HG02623 (cell line): ENCODE results near the gene PLXND1.

ENCODE experiments used
- ATAC-seq: cut with Tn5 transposase; IDR thresholded peaks from one replicate; pipeline ENCODE4 v1.9.1; 2021; ENCODE audit warnings: moderate library complexity; ENCODE audit not compliant: unreplicated experiment

Gene PLXND1

DNA sequence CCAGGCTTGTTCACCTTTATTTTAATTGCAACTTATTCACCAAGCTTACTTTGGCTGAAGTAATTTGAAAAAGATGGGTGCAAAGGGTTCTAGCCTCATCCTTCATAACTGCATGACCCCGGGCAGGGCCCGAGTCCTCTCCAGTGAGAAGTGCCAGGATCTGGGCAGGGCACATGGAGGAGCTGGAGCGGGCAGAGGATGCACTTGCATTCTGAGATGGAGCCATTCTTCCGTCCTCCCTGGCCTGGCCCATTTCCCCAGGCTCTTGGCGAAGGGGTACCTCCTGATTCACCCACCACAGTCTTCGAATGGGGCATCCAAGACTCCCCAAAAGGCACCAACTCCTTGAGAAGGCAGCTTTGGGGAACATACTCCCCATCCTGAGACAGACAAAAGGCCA, 22.5 kb upstream of the PLXND1 start:
- ATAC-seq: no peak

DNA sequence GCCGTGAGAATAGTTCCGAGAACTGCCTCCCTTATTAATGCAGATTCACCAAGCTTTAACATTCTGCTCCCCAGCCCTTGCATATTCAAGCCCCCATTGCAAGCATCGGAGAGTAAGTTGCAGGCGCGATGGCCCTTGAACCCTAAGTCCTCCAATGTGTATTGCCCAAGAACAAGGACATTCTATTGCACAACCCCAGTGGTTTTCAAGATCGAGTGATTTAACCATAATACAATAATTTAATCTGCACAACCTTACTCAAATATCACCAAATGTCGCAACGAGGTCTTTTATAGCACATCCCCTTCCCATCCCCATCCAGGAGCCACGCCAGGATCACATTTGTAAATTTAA, 21.7 kb upstream of the PLXND1 start:
- no peak for ATAC-seq

DNA sequence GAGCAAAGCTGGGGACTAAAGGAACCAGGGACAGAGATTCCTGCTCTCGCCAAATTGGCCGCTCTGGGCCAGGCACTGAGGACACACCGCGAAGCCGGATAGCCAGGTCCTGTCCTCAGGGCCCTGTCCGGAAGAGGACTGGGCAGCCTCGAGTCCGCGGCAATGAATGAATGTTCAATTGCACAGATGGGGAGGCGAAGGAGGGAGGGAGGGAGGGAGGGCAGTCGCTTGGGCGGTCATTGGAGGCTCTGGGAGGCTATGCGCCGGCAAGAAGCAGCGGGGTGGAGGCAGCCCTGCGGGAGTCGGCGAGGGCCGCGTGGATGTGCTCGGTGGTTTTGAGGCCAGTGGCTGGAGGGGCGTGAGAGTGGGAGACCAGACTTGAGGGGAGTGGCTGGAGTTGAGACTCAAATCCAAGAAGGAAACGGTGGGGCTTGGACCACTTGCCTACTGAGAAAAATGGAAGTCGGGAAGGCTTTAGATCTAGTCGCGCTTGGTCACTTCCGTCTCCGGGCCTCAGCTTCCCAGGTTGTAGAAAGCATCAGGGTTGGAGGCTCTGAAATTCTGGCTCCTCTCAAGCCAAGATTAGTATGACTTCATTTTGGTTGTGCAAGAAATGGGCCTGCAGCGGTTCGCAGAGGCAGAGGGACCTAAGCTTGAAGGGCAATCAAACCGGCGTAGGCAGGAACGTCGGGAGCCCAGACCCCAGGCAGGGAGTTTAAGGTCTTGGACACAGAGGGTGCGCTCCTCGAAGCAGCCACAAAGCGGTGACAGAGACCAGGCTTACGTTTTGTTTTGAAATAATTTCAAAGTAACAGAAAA, 21.1 kb upstream of the PLXND1 start:
- no peak for ATAC-seq

DNA sequence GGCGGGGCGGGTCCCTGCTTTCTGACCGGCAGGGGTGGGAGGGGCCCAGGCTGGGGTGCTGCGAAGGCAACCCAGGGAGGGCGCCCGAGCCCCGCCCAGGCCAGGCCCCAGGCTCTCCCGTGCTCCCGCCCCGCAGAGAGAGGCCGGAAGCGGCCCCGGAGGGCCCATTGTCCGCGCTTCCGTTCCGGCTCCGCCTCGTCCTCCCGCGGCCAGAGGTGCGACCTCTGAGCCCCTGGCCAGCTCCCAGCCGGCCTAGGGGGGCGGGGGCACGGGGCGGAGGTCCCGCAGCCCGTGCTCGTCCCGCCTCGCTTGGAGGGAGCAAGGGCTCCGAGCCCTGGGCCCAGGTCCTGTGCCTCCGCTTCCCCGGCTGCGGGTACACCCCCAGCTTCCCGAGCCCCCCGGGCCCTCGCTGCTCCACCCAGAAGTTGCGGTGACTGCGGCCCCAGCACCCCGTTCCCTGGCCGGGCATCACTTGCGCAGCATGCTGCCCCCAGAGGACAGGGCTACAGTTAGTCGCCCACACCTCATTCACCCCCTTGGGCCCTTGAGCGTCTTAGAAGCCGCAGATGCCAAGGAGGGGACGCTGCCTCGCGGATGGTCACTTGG, 20.4 kb upstream of the PLXND1 start:
- ATAC-seq: peak; percentile 93

DNA sequence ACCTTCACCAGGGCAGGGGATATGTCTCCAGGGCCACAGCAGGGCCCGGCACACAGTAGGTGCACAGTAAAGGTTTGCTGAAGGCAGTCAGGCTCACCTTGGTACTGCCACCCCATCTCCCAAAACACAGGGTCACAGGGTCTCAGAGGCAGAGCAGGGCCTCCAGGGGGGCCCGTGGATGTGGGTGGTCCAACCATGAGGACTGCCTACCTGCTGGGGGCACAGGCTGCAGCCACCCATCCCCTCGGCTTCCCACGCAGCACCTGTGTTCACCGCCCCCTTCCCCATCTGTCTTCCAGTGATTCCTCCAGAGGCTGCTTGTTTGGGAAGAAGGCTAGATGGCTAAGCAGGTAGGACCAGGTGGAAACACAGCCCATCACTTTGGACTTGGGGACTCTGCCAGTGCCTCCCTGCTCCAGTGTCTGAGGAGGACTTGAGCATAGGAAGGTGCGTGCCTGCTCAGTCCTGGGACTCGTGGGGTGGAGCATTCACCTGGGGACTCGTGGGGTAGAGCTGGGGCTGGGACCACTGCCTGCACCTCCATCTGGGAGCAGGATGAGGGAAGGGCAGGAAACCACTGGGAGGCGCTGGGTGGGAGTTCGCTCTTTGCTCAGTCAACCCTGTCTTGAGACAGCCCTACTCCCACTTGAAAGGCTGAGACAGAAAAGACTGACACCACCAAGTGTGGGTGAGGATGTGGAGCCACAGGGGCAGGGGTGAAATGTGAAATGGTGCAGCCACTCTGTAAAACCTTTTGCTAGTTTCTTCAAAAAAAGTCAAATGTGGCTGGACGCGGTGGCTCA, 18.8 kb upstream of the PLXND1 start:
- no peak for ATAC-seq

DNA sequence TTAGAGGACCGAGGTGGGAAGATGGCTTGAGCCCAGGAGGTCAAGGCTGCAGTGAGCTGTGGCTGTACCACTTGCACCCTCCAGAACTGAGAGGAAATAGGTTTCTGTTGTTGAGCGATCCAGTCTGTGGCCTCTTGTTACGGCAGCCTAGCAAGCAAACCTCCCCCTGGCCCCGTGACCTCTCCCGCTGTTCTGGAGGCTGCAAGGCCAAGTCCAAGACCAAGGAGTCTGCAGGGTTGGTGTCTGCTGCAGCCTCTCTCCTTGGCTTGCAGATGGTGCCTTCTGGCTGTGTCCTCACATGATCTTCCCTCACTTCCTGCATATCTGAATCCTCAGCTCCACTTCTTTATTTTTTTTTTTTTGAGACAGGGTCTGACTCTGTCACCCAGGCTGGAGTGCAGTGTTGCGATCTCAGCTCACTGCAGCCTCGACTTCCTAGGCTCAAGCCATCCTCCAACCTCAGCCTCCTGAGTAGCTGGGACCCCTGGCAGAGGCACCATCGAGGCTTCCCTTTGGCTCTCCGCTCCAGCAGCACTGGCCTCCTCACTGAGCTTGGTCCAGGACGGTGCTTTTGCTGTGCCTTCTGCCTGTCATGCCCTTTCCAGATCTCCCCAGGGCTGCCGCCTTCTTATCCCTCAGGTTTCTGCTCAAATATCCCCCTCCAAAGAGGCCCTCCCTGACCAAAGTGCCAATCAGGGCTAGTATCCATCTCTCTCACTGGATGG, 18.0 kb upstream of the PLXND1 start:
- ATAC-seq: no peak

DNA sequence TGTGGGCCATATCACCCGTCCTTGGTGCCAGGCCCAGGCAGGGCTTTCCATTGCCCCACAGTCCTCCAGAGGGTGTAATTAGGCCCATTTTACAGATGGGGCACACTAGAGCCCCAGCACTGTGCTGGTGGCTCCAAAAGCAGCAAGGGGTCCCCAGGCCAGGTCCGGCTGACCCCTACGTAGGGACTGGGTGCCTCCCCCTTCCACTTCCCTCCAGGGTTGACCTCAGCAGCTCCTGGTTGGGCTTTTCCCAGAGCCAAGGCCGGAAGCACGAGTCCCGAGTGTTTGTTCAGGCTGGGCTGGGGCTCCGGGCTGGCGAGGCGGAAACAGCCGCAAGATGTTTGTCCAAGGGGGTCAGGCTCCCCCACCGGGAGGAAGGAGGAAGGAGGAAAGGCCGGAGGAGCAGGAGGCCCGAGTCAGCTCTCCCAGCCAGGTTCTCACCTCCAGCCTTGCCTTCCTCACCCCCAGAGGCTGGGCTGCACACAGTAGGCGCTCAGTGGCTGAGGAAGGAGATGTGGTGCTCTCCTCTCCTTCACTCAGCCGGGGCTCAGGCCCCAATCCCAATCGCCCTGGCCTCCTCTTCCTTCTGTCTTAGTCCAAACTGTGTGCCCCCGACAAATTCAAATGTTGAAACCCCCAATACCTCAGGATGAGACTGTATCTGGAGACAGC, 17.1 kb upstream of the PLXND1 start:
- no peak for ATAC-seq

DNA sequence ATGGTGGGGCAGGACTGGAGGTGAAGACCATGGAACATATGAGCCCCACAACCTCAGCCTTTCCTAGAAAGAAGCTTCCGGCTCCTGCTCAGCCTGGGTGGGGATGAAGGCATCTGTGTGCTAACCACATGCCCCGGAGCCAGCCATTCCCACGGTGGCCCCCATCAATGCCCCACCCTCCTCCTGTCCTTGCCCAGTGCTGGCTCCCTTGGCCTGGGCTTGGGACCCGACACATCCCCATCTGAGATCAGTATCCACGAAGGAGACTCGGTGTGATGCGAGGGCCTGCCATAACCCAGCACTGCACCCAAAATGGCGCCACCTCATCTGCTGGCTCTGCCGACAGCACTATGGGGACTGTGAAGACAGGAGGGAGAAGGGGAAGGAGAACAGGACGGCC, 16.5 kb upstream of the PLXND1 start:
- ATAC-seq: no peak

DNA sequence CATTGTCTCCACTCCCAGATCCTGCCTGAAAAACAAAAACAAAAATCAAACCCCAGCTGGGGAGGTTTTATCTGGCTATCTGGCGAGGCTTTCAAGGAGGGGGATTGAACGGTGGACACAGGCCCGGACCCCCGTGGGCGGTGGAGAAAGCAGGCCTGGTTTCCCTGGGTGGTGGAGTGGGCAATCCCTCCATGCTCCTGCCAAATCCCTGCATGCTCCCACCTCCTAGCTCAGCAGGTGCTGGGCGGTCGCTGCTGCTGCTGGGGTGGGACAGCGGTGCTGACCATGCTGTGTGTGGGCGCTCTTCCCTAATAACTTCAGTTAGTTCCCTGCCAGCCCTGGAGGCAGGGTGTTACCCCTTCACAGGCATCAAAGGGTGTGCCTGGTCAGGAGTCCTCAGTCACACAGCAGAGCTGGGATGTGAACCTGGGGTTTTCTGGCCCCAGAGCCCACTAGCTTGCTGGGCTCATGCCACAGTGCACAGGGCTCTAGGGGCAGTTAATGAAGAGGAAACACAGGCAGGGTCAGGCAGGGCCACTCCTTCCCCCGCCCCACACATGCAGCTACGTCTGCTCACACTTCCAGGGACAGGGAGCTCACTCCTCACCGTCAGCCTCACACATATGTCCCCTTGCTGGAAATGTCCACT, 15.9 kb upstream of the PLXND1 start:
- no peak for ATAC-seq

DNA sequence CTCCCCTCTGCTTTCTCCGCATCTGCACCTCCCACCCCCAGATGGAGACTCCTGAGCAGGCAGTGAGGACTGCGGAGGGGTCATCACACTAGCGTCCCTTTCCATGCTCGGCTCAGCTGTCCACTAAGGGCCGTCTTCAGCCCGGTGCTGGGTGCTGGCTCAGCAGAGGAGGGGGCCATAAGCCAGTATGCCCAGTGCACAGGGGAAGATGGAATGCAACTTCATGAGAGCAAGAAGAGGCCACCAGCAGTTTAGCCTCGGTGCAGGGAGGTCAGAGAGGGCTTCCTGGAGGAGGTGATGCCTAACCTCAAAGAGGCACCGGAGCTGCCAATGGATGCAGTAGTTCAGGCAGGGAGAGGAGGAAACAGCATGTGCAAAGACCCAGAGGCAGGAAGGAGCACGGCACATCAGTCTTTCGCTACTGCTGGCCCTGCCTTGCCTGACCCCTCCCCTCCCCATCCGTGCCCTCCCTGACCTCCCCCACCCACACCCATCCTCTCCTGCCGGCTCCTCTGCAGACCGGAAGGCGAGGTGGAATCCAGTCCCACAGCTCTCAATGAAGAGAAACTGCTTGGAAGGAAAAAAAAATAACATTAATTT, 15.2 kb upstream of the PLXND1 start:
- ATAC-seq: no peak

DNA sequence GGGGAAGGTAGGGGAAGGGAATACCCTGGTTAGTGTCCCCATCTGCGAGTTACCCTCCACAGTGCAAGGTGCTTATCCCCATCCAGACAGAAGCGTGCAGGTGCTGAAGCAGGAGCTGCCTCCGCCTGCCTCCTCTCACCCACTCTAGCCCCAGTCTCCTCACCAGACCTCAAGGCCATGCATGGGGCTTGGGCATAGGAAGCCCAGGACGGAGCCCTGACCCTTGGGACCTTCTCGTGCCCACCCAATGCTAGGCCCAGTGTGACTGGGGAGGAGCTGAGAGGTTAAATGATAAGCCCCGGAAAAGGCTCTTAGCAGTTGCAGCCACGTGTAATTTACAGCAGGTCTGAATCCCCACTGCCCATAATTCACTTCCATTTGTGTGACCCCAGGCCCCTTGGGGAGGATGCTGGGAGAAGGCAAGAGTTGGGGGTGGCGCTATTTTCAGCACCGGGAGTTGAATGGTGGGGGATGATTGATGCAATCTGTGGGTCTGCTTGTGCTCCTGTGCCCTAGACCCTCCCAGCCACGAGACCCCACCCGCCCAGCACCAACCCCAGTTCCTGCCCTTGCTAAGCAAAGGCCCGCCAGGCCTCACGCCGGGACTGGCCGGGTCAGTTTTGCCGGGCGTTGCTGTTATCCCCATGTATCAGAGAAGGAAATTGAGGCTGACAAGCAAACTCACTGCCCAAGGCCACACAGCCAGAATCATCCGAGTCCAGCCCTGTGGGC, 14.5 kb upstream of the PLXND1 start:
- ATAC-seq: no peak

DNA sequence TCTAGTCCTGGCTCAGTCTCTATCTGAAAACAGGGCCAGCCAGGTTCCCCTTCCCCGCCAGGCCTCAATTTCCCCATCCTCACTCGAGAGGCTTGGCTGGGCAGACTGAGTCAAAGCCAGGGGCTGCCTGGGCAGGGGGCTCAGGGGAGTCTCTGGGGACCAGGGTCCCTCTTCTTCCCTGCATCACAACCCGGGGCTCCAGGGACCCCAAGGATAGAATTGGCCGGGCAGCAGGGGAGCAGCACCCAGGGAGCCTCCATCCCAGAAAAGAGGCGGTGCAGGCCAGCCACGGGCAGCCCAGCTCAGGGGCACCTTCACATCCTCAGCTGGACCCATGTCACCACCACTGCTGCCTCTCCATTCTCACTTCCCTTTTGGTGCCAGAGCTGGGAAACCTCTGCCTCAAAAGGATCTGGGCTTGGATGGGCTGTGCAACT, 13.3 kb upstream of the PLXND1 start:
- ATAC-seq: no peak

DNA sequence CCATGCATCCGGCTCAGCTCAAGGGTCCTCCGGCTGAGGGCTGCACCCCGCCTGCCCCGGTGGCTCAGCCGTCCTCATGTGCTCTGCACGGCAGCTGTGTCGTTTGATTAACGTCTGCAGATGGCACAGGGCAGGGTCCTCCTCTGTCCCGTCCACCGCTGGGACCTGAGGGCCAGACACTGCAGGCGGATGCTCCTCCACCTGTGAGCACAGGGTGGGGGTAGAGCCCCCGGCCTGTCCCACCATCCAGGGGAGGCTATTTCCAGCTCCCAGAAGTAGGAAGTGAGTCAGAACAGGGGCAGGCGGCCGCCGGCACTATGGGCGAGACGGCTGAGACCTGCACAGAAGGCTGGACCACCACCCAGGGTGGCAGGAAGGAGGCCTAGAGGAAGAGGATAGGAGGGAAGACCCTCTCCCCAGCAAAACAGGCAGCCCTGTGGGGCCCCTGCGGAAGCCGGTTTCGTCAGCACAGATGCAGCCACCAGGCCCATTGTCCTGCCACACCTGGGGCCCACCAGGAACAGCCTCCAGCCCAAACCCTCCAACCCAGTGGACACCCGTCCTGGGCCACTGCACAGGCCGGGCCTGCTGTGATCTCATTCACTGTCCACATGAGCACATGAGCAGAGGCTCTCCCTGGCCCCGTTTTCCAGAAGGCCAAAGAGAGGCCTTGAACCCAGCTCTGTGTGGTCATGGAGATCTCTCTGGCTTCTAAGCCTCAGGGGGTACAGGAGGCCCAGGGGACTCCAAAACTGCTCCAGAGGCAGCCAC, 12.6 kb upstream of the PLXND1 start:
- no peak for ATAC-seq

DNA sequence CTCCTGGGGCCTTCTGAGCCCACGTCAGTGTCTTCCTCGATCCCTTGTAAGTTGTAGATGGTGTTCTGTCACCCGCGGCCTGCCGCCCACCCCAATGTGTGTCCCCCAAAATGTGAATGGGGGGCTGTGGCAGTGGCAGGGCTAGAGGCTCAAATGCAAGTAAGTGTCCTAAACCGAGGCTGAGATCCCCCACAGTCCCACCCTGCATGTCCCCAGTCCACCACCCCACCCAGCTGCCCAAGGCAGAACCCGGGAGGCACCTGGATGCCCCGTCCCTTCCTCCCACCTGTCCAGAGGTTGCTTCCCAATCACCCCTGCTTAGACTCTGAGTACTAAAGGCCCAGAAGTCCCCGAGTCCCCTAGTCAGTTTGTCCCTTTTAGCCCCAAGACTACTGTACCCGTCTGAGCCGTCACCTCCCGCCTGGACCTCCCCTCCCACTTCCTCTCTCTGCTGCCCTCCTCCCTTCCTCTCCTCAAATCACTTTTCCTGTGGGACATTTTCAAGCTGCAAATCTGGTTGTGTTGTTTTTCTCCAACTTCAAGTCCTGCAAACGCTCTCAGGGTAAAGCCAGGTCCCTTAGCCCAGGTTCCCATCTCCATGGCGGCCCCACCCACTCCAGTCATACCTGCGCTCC, 11.8 kb upstream of the PLXND1 start:
- no peak for ATAC-seq

DNA sequence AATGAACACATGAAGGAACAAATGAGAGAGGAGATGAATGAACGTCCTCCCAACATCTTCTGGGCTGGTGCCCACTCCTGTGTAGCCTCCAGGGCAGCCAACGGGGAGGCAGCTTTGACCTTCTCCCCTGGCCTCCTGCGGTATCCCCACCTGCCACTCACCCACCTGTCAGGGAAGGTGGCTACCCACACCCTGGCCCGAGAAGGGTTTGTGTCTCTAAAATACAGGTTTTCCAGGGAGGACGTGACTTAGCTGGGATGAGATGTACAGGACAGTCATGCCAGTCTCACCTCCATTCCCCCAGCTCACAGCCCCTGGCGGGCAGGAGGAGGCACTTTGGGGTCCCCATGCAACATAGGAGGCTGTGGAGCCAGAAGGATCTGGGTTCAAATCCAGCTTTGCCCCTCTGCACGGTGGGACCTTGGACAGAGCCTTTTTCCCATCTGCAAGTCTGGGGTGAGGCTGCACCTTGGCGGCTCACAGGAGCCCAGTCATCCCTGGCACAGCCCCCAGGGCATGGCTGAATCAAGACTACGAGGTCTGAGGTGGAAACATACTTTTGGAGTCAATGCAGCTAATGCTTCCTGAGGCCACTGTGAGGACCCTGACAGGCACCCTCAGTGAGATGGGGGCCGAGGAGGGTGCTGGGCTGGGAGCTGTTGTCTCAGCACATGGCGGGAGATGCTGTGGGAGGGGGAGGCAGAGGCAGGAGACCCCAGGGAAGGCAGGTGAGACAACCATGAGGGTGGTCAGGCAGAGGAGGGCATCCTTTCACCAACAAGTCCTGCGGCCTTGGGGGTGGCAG, 11.1 kb upstream of the PLXND1 start:
- no peak for ATAC-seq

DNA sequence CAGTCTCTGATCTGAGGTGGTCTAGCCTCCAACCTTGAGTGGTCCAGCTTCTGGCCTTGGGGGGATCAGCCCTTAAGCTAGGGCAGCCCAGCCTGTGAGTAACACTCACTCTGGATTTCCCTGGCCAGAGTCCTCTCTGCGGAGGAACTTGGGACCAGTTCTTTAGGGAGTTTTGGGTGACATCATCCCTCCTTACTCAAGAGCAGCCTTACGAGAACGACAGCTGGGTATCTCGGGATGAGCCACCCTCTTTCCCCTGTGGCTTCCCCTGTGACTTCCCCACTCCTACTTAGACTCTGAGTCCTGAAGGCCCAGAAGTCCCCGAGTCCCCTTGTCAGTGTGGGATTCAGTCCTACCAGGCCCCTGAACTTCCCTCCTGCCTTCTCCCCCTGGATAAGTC, 10.2 kb upstream of the PLXND1 start:
- ATAC-seq: no peak

DNA sequence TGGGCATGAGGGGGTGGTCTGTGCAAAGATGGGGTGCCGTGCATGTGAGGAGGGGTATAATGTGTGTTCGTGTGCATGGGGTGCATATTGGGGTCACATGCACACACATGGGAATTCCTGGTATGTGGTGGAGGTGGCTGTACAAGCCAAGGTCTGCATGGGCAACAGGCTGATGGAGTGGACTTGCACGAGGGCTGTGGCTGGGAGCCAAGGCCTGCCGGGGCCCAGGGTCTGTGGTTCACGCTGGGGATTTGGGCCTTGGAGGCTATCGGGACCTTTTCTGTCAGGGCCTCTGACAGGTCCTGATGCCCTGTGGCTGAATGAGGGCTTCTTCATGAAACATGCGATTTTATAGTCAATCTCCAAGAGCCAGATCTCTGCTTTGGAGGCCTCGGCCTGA, 9.8 kb upstream of the PLXND1 start:
- no peak for ATAC-seq
